Fibroblast of the conjunctiva (primary cell): ENCODE results near the gene PTPRN2.

Source experiments
- DNase-seq: peaks from one replicate; pipeline ENCODE4 v3.0.0-alpha.2; 2010; ENCODE audit warnings: low read depth

Gene PTPRN2

GRCh38 chr7:157844611-157845010 is 743.0 kb downstream of the PTPRN2 start:
- DNase-seq, result no peak

- DNase-seq, result no peak
These were observed 743.5 kb downstream of the PTPRN2 start for GRCh38 chr7:157844141-157844540.

GRCh38 chr7:157843336-157844140 is 744.1 kb downstream of the PTPRN2 start:
- DNase-seq, result no peak

- DNase-seq, result no peak
These were observed 745.8 kb downstream of the PTPRN2 start for GRCh38 chr7:157841773-157842370.

GRCh38 chr7:157840914-157841772 is 746.5 kb downstream of the PTPRN2 start:
- no peak for DNase-seq

GRCh38 chr7:157840174-157840913 is 747.3 kb downstream of the PTPRN2 start:
- DNase-seq, result no peak

- no peak for DNase-seq
These were observed 747.9 kb downstream of the PTPRN2 start for GRCh38 chr7:157839672-157840167.

GRCh38 chr7:157839226-157839625 is 748.4 kb downstream of the PTPRN2 start:
- no peak for DNase-seq

- no peak for DNase-seq
These were observed 750.1 kb downstream of the PTPRN2 start for GRCh38 chr7:157837561-157837960.

GRCh38 chr7:157837047-157837446 is 750.6 kb downstream of the PTPRN2 start:
- no peak for DNase-seq

- DNase-seq, result no peak
These were observed 753.0 kb downstream of the PTPRN2 start for GRCh38 chr7:157834501-157835163.

- no peak for DNase-seq
These were observed 754.6 kb downstream of the PTPRN2 start for GRCh38 chr7:157832866-157833607.

- no peak for DNase-seq
These were observed 755.2 kb downstream of the PTPRN2 start for GRCh38 chr7:157832421-157832820.

- no peak for DNase-seq
These were observed 755.6 kb downstream of the PTPRN2 start for GRCh38 chr7:157832006-157832405.

- DNase-seq, result no peak
These were observed 756.3 kb downstream of the PTPRN2 start for GRCh38 chr7:157831143-157831905.

GRCh38 chr7:157830331-157830730 is 757.3 kb downstream of the PTPRN2 start:
- DNase-seq, result no peak

GRCh38 chr7:157829491-157829890 is 758.1 kb downstream of the PTPRN2 start:
- DNase-seq, result no peak

GRCh38 chr7:157828881-157829280 is 758.7 kb downstream of the PTPRN2 start:
- no peak for DNase-seq

GRCh38 chr7:157828190-157828589 is 759.4 kb downstream of the PTPRN2 start:
- no peak for DNase-seq

GRCh38 chr7:157827863-157828160 is 759.8 kb downstream of the PTPRN2 start:
- DNase-seq, result no peak
